GM19438 (cell line): ENCODE results near the gene NIT1.

Experiments used
- ATAC-seq: cut with Tn5 transposase; IDR thresholded peaks from one replicate; pipeline ENCODE4 v1.9.1; 2021; ENCODE audit warnings: low read depth; ENCODE audit not compliant: unreplicated experiment

Gene NIT1

DNA sequence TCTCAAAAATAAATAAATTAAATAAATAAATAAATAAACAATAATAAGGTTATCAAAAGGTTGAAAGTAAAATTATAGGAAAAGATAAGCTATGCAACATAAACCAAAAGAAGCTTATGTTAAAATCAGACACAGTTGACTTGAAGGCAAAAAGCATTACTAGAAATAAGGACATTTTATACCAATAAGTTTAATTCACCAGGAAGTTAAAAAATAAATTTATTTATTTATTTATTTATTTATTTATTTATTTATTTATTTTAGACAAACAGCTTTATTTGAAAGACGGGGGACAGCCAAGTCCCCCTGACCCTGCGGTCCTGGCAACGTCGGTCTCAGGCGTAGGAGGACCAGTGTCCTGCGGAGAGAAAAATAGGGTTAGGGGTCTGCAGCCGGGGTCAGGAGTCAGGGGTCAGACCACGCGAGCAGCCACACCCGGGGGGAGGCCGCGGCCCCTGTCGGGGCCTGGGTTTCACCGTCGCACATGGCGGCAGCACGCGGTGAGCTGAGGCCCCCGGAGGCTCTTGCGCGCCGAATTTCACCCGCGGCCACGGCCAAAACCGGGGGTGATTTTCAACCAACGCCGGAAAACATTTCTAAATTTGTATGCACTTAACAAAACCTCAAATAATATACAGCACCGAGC, 23.0 kb downstream of the NIT1 start:
- no peak for ATAC-seq

DNA sequence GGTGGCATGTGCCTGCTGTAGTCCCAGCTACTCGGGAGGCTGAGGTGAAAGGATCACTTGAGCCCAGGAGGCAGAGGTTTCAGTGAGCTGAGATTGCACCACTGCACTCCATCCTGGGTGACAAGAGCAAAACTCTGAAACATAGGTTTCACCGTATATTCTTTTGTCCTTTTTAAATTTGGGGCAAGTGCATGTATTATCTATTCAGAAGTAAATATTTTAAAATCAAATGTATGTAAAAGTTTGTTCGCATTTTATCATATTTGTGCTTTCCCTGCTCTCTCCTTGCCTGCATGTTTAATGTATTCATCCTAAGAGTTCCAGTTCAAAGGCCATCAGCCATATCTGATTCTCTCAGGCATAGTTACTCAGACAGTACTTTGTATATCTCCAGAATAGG, 27.9 kb downstream of the NIT1 start:
- no peak for ATAC-seq

DNA sequence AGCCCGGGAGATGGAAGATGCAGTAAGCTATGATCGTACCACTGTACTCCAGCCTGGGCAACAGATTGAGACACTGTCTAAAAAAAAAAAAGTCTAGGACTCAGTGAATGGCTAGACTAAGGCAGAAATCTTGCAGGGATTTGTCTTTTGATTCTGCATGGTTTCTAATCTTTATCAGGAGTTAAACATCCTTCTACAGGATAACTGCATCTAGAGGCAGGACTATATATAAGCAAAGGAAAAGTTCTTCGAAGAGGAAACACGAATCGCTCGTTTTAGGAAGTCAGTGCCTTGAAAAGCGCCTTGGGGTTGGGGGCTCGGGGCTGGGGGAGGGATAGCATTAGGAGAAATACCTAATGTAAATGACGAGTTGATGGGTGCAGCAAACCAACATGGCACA, 35.3 kb downstream of the NIT1 start:
- ATAC-seq = peak; percentile 9

DNA sequence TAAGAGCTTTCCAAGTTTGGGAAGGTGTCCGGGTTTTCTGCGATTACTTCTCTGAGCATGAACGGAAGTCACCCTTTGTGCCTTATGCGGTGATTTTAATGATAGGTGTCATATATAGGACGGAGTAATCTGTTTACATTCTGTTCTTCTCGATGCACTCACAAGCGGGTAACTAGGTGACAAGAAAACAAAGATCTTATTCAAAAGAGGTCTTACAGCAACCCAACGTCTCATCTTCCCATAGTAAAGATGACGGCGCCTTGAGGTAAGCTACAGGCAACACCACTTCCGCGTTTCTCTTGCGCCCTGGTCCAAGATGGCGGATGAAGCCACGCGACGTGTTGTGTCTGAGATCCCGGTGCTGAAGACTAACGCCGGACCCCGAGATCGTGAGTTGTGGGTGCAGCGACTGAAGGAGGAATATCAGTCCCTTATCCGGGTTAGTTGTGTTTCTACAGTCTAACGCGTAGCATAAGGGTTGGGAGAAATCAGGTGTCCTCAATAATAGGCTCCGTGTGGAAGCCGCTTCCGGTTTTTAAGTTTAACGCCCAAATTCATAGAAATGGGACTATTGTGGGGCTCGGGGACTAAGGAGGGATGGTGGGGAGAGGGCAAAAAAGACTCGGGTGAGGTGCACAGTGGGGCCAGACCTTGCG, 35.9 kb downstream of the NIT1 start, which contains the start of gene UFC1:
UFC1 (plus strand) TSS at position 297 of the 656 bp plus-strand sequence; CDS start at position 317, 20 bp downstream.
- ATAC-seq = peak; percentile 82

DNA sequence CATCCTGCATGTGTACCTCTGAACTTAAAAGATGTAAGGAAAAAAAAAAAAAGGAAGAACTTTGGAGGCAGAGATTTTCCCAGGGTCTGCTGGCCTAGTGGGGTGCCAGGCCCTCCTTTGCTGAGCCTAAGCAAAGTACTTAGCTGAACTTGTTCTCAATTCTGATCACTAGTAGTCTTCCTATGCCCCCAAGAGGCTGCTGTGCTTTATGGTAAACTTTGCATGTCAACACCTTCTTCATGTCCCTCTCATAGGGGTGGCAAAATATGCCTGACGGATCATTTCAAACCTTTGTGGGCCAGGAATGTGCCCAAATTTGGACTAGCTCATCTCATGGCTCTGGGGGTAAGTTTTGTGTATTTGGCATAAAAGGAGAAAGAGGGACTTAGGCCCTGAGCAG, 40.0 kb downstream of the NIT1 start:
- ATAC-seq = no peak

DNA sequence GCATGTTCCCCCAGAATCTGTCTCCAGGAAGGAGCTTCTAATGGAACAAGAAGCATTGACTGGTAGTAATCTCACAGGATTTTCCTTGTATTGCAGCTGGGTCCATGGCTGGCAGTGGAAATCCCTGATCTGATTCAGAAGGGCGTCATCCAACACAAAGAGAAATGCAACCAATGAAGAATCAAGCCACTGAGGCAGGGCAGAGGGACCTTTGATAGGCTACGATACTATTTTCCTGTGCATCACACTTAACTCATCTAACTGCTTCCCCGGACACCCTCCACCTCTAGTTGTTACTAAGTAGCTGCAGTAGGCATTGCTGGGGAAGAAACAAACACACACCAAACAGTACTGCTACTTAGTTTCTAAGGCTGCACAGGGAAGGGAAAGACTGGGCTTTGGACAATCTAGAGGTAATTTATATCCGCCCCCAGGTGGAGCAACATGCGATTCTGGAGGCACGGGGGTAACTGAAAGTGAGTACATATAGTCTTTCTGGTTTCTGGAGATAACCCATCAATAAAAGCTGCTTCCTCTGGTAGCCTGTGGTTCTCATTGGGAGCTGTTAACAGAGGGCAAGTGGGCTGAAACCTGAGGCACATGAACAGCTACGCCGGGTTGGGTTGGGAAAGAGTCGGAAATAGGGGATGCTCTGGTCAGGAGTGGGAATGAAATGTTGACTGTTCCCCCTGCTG, 40.6 kb downstream of the NIT1 start:
- no peak for ATAC-seq

DNA sequence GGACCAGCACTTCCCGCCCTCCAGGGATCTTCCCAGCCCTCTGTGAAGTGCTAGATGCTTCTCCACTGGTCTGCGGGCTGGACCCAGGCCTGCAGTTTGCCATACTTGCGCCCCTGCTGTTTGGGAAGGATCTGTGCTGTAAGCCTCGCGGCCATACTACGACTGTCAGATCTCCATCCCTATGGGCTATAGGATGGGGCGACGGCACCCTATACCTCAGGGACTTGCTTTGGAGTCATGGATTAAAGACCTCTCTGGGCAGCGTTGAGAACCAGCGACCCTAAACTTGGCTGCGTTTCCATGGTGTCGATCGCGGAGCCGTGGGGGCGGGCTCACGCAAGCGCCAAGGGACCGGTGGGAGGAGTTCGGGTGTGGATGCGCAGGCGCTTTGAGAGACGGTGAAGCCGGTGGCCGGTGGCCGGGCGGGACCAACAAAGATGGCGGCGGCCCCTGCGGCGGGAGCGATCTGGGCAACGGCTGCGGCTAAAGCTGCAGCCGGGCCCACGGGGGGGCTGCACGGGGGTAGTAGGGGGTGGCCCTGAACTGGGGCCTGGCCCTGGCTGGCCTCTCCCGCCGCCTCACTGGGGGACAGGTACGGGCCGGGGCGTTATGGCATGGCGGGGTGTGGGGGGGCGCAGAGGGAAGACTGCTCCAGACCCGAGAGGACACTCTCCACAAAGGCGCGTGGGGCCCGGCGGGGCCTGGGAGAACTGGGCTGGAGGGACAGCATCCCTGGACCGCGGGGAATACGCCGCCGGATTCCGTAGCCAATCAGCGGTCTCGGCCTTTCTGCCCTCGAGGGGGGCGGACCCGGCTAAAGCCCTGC, 41.4 kb downstream of the NIT1 start, which contains the start of gene USP21:
USP21 (plus strand) TSS at position 414 of the 826 bp plus-strand sequence. CDS start 1,141 bp downstream, outside the sequence.
- ATAC-seq = peak; percentile 88

DNA sequence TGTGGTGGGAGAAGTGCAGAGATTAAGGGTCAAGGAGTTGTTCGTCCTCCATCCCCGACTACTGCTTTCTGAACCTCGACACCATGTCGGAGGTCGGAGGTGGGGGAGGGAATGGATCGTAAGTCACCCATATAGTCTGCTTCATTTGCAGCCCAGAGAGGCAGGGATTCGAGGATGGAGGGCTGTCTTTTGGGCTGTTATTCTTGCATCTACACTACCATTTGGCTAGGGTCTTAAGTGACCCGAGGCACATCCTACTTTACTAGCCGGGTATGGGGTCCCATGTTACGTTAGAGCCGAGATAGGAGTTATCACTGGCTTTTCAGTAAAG, 42.0 kb downstream of the NIT1 start:
- no peak for ATAC-seq

DNA sequence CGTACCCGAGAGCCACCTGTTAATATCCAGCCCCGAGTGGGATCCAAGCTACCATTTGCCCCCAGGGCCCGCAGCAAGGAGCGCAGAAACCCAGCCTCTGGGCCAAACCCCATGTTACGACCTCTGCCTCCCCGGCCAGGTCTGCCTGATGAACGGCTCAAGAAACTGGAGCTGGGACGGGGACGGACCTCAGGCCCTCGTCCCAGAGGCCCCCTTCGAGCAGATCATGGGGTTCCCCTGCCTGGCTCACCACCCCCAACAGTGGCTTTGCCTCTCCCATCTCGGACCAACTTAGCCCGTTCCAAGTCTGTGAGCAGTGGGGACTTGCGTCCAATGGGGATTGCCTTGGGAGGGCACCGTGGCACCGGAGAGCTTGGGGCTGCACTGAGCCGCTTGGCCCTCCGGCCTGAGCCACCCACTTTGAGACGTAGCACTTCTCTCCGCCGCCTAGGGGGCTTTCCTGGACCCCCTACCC, 42.8 kb downstream of the NIT1 start:
- no peak for ATAC-seq

DNA sequence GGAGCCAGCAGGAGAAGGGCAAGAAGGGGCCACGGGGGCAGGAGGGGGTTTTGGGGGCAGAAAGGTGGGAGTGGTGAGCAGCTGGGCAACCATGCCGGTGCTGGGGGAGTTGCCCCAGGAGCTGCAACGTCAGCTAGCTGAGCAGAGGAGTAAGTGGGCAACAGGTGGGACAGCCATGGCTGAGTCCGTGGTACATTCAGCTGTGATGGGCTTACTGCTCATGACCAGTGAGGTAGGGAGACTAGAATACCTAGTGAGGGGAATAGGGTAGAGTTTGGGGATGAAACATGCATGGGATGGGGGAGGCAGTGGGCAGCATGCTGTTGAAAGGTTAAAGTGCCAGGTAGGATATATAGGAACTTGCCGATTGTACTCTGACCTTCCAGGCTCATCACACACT, 43.7 kb downstream of the NIT1 start:
- no peak for ATAC-seq

DNA sequence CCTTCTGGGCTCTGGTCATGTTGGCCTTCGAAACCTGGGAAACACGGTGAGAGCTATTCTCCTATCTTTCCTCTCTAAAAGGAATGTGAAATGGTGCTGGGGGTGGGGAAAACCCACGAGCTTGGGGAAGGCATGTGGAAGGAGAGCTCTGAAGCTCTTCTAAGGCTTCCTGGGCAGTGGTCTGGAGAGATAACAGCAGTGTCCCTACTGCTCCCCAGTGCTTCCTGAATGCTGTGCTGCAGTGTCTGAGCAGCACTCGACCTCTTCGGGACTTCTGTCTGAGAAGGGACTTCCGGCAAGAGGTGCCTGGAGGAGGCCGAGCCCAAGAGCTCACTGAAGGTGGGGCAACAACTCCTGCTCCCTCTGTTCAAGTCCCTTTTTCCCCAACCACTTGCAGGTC, 44.1 kb downstream of the NIT1 start:
- no peak for ATAC-seq

DNA sequence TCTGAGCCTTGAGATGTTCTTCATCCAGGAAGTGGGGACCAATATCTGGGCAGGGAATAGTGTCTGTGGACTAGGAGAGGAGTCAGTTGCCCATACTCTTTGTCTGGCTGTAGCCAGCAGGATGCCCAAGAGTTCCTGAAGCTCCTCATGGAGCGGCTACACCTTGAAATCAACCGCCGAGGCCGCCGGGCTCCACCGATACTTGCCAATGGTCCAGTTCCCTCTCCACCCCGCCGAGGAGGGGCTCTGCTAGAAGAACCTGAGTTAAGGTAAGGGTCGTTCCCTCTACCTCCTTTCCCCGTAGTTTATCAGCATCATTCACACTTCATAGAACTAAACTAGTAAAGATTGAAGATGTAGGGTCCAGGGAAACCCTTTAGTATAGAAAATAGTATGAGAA, 44.9 kb downstream of the NIT1 start:
- no peak for ATAC-seq

DNA sequence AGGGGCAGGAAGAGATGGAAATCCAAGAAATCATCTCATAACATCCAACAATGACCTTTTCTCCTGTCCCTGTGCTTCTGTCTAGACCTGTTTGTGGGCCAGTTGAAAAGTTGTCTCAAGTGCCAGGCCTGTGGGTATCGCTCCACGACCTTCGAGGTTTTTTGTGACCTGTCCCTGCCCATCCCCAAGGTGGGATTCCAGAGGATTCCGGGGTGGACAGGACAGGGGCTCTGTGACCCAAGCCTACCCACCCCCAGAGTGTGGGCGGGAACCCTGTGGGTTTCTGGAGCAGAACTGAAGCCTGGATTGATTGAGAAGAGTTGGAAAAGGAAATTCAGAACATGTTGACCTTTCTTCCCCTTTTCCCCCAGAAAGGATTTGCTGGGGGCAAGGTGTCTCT, 45.9 kb downstream of the NIT1 start:
- ATAC-seq = no peak

DNA sequence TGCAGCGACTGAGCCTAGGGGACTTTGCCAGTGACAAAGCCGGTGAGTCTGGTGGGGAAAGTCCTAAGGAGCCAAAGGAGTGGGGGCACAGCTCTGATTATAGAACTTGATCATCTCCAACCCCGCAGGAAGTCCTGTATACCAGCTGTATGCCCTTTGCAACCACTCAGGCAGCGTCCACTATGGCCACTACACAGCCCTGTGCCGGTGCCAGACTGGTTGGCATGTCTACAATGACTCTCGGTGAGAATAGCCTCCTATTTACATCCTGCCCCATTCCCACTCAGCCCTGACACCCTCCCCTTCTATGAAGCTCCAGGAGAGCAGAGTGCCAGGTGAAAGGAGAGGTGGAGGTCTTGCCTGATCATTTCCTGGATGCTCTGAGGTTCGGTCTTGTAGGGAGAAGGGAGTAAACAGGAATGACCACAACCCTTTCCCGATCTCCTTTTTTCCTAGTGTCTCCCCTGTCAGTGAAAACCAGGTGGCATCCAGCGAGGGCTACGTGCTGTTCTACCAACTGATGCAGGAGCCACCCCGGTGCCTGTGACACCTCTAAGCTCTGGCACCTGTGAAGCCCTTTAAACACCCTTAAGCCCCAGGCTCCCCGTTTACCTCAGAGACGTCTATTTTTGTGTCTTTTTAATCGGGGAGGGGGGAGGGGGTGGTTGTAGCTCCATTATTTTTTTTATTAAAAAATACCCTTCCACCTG, 47.2 kb downstream of the NIT1 start:
- no peak for ATAC-seq

DNA sequence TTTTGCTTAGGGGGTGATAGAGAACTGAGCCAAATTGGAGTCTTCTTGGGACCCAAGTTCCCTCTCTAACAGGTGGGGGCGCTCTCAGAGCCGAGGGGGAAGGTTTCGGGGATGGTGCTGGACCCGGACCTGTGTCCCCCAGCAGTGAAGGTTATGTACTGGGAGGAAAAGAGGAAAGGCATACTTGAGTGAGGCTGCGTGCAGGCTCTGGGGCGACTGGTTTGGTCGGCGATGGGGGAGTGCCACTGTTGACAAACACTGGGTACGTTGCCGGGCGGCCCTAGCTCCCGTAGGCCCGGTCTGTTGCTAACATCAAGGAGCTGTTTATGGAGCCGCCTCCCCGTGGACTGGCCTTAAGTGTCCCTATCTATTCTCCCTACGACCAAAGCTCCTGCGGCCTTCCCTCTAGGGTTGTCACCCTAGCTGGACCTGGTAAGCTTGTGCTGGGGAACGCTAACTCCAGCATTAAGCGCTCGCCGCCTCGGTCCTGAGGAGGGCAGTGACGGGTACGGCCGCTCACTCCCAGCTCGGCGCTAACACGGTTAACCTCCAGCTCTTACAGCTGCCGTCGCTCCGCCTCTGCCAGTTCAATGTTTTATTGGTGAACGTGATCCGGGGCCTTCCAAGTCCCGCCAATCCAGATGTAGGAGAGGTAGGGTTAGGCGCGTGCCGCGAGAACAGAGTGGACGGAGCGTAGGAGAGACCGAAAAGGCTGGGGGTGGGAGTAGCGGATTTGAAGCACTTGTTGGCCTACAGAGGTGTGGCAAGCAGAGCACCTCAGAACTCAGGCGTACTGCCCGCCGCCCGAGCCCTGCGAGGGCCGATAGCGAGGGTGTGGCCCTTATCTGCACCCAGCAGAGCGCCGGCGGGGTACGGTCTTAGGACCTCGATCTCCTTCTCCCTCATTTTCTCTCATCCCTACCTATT, 48.1 kb downstream of the NIT1 start, which contains the start of gene PPOX:
PPOX (plus strand) TSS at position 685 of the 927 bp plus-strand sequence. CDS start 422 bp downstream, outside the sequence.
- ATAC-seq = peak; percentile 93

DNA sequence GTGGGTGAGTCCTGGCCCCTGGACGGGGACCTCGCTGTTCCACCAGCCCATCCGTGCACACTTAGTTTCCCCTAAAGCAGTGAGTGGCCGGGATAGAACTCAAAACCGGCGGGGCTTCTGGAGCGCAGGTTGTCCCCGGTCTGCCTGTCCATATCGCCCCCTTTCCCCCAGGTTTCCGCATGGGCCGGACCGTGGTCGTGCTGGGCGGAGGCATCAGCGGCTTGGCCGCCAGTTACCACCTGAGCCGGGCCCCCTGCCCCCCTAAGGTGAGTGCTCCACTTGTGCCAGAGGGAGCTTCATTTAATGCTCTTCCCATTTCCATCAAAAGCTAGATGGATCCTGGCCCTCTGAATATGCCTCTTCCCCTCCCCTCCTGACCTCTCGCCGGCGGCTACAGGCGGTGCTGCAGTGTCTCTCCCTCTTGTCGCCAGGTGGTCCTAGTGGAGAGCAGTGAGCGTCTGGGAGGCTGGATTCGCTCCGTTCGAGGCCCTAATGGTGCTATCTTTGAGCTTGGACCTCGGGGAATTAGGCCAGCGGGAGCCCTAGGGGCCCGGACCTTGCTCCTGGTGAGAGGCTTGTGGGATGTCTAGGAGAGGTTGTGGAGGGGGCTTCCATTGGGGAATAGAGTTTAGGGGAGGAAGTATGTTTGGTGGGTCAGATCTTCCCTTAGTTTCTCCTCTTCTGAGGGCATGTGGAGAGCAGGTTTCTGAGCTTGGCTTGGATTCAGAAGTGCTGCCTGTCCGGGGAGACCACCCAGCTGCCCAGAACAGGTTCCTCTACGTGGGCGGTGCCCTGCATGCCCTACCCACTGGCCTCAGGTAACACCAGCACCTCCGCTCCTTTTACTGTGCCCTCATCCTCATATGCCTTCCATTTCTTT, 49.0 kb downstream of the NIT1 start:
- peak; percentile 5 for ATAC-seq

DNA sequence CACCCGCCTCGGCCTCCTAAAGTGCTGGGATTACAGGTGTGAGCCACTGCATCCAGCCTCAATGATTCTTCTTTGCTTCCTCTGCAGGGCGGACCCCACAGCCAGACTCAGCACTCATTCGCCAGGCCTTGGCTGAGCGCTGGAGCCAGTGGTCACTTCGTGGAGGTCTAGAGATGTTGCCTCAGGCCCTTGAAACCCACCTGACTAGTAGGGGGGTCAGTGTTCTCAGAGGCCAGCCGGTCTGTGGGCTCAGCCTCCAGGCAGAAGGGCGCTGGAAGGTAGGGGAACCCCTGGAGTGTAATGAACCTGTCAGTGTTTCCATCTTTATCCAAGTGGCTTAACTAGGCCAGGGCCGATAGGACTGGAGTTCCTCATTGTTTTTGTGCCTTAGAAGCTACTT, 51.0 kb downstream of the NIT1 start:
- no peak for ATAC-seq
